ENCODE data around the gene SLC25A34. TPM values are rescaled to one million over a fixed set of nuclear protein-coding genes. Genes with fewer than 3 reads are reported as not detected.

SLC25A34 gene
- total and polyA plus RNA-seq, 2 donors = 0.90 to 1.3 TPM

- H3K4me3 ChIP-seq (ENCODE audit: low read depth, low read length) = no peak overlapping the region
- DNase-seq (ENCODE audit: extremely low spot score) = no peak
- 80% methylated on average over 13 of the region's 13 CpGs for WGBS
- H3K4me1 ChIP-seq (ENCODE audit: insufficient read depth) = no peaks in the 10 kb centered on the region
- no peak overlapping the region for H3K27ac ChIP-seq (ENCODE audit: low read depth)
- peaks cover 8% of the 10 kb centered on the region for H3K36me3 ChIP-seq (ENCODE audit: insufficient read depth)
Measured at GRCh38 chr1:15722836-15723532, 13.1 kb upstream of the SLC25A34 start.

GRCh38 chr1:15723631-15724246, 12.3 kb upstream of the SLC25A34 start:
- Histone ChIP-seq H3K4me3 (ENCODE audit: low read depth, low read length) (no peak overlapping the region), H3K4me1 (ENCODE audit: insufficient read depth) (no peaks in the 10 kb centered on the region), H3K36me3 (ENCODE audit: insufficient read depth) (peaks cover 11% of the 10 kb centered on the region), H3K27ac (ENCODE audit: low read depth) (no peak overlapping the region)
- no peak for DNase-seq (ENCODE audit: extremely low spot score)
- WGBS = 88% methylated on average over 20 of the region's 20 CpGs

DNA sequence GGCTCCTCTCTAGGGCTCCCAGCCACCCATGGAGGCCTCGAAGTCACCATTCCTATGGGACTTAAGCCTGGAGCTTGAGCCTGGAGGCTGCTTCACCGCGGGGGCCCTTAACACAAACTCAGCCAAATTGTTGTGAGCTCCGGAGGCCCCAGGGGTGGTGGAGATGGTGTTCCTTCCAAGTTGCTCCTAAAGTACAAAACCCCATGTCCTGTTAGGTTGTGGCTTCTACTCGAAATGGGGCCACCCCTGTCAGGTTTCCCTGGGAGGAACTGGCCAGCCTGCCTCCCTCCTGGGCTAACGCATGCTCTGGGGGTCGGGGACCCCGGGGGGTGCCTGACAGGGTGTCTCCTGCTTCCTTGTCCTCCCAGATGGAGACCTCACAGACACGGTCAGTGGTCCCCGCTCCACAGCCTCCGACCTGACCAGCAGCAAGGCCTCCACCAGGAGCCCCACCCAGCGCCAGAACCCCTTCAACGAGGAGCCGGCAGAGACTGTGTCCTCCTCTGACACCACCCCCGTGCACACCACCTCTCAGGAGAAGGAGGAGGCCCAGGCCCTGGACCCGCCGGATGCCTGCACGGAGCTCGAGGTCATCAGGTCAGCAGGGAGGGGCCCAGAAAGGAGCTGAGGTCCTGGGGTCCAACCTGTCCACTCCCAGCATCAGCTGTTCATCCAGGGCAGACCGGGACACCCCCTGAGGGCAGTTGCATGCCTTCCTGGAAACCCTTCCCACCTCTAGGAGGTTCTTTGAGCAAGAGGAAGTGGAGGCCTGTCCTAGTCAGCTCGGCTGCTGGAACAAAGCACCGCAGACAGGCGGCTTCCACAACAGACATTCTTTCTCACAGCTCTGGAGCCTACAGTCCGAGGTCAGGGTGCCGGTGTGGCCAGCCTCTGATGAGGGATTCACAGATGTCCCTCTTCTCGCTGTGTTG, 10.8 kb upstream of the SLC25A34 start:
- no peak for DNase-seq (ENCODE audit: extremely low spot score)
- no peak overlapping the region for H3K27ac ChIP-seq (ENCODE audit: low read depth)
- H3K36me3 ChIP-seq (ENCODE audit: insufficient read depth) = peaks cover 11% of the 10 kb centered on the region

DNA sequence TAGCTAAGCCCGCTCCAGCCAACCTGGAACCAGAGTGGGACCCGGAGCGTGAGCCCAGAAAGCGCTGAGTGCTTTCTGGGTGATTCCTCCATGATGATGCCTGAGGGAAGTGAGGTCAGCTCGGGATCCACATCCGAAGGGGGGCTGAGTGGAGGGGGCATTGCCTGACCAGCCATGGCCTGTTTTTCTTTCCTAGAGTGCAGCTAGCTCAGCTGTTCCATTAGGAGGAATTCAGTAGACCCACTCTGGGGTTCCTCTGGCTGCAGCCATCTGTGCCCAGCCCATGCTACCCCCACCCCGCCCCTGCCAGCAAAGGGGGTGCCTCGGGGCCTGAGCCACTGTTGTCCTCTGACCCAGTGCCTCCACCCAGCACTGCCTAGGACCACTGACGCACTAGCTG, 9.6 kb upstream of the SLC25A34 start:
- Histone ChIP-seq H3K36me3 (ENCODE audit: insufficient read depth) (peaks cover 11% of the 10 kb centered on the region), H3K4me1 (ENCODE audit: insufficient read depth) (no peaks in the 10 kb centered on the region), H3K4me3 (ENCODE audit: low read depth, low read length) (no peak overlapping the region), H3K27ac (ENCODE audit: low read depth) (no peak overlapping the region)
- WGBS = 93% methylated on average over 9 of the region's 9 CpGs
- no peak for DNase-seq (ENCODE audit: extremely low spot score)

More for the DNA sequence above, 10.8 kb upstream of the SLC25A34 start:
- no peaks in the 10 kb centered on the region for H3K4me1 ChIP-seq (ENCODE audit: insufficient read depth)
- H3K4me3 ChIP-seq (ENCODE audit: low read depth, low read length) = no peak overlapping the region
- 79% methylated on average over 26 of the region's 26 CpGs for WGBS

DNA sequence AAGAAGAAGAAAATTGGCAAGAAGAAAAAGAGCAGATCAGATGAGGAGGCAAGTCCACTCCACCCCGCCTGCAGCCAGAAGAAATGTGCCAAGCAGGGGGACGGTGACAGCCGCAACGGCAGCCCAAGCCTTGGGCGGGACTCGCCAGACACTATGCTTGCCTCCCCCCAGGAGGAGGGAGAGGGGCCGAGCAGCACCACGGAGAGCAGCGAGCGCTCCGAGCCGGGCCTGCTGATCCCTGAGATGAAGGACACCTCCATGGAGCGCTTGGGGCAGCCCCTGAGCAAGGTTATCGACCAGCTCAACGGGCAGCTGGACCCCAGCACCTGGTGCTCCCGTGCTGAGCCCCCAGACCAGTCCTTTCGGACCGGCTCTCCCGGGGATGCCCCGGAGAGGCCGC, 9.0 kb upstream of the SLC25A34 start:
- Histone ChIP-seq H3K4me1 (ENCODE audit: insufficient read depth) (no peaks in the 10 kb centered on the region), H3K4me3 (ENCODE audit: low read depth, low read length) (no peak overlapping the region), H3K27ac (ENCODE audit: low read depth) (no peak overlapping the region), H3K36me3 (ENCODE audit: insufficient read depth) (peaks cover 14% of the 10 kb centered on the region)
- no peak for DNase-seq (ENCODE audit: extremely low spot score)
- 76% methylated on average over 21 of the region's 21 CpGs for WGBS

DNA sequence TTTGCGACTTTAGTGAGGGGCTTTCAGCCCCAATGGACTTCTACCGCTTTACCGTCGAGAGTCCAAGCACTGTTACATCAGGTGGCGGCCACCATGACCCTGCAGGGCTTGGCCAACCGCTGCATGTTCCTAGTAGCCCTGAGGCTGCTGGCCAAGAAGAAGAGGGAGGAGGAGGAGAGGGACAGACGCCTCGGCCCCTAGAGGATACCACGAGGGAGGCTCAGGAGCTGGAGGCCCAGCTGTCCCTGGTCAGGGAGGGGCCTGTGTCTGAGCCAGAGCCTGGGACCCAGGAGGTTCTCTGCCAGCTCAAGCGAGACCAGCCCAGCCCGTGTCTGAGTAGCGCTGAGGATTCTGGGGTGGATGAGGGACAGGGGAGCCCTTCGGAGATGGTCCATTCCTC, 8.6 kb upstream of the SLC25A34 start:
- 85% methylated on average over 13 of the region's 13 CpGs for whole genome bisulfite sequencing
- Histone ChIP-seq H3K4me1 (ENCODE audit: insufficient read depth) (no peaks in the 10 kb centered on the region), H3K36me3 (ENCODE audit: insufficient read depth) (peaks cover 14% of the 10 kb centered on the region), H3K4me3 (ENCODE audit: low read depth, low read length) (no peak overlapping the region), H3K27ac (ENCODE audit: low read depth) (no peak overlapping the region)
- DNase-seq (ENCODE audit: extremely low spot score) = no peak

GRCh38 chr1:15727866-15728534, 8.1 kb upstream of the SLC25A34 start:
- H3K4me3 ChIP-seq (ENCODE audit: low read depth, low read length) = no peak overlapping the region
- 89% methylated on average over 23 of the region's 23 CpGs for WGBS
- no peak for DNase-seq (ENCODE audit: extremely low spot score)
- no peak overlapping the region for H3K27ac ChIP-seq (ENCODE audit: low read depth)
- peaks cover 14% of the 10 kb centered on the region for H3K36me3 ChIP-seq (ENCODE audit: insufficient read depth)
- no peaks in the 10 kb centered on the region for H3K4me1 ChIP-seq (ENCODE audit: insufficient read depth)

GRCh38 chr1:15728937-15729657, 7.0 kb upstream of the SLC25A34 start:
- WGBS = 83% methylated on average over 22 of the region's 22 CpGs
- H3K36me3 ChIP-seq (ENCODE audit: insufficient read depth) = peaks cover 15% of the 10 kb centered on the region
- H3K27ac ChIP-seq (ENCODE audit: low read depth) = no peak overlapping the region

DNA sequence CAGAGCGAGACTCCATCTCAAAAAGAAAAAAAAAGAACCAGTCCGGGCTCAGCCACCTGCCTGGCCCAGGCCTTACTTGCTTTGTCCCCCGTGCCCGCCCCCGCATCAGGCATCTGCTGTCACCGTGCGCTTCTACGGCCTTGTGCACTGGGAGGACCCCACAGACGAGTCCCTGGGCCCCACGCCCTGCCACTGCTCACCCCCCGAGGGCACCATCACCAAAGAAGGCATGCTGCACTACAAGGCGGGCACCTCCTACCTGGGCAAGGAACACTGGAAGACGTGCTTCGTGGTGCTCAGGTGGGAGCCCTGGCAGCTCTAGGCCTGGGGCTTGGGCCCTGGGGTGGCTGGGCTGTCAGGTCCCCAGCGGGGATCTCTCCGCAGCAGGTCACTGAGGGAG, 5.6 kb upstream of the SLC25A34 start:
- H3K27ac ChIP-seq (ENCODE audit: low read depth) = no peak overlapping the region
- H3K4me3 ChIP-seq (ENCODE audit: low read depth, low read length) = no peak overlapping the region
- no peak for DNase-seq (ENCODE audit: extremely low spot score)
- 95% methylated on average over 16 of the region's 16 CpGs for WGBS
- H3K36me3 ChIP-seq (ENCODE audit: insufficient read depth) = peaks cover 15% of the 10 kb centered on the region
- no peaks in the 10 kb centered on the region for H3K4me1 ChIP-seq (ENCODE audit: insufficient read depth)

More at GRCh38 chr1:15728937-15729657, 7.0 kb upstream of the SLC25A34 start:
- Histone ChIP-seq H3K4me1 (ENCODE audit: insufficient read depth) (no peaks in the 10 kb centered on the region), H3K4me3 (ENCODE audit: low read depth, low read length) (no peak overlapping the region)
- no peak for DNase-seq (ENCODE audit: extremely low spot score)

DNA sequence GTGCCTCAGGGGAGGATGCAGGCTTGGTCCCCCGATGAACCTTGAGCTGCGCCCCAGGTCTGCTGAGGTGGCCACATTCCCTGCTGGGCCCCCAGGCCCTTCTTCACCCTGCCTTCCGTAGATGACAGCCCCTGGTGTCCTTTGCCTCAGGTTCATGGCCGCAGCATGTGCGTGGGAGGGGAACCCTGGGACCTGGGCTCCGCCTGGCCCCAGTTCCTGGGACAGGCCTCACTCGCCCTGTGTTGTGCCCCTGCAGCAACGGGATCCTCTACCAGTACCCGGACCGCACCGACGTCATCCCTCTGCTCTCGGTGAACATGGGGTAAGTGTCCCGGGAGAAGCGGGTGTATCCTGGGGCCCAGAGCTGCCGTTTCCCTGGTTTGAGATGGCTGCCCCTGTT, 5.1 kb upstream of the SLC25A34 start:
- 94% methylated on average over 16 of the region's 16 CpGs for WGBS
- DNase-seq (ENCODE audit: extremely low spot score) = no peak
- no peak overlapping the region for H3K4me3 ChIP-seq (ENCODE audit: low read depth, low read length)
- no peak overlapping the region for H3K27ac ChIP-seq (ENCODE audit: low read depth)
- H3K36me3 ChIP-seq (ENCODE audit: insufficient read depth) = peaks cover 11% of the 10 kb centered on the region
- no peaks in the 10 kb centered on the region for H3K4me1 ChIP-seq (ENCODE audit: insufficient read depth)

GRCh38 chr1:15731735-15732685, 4.0 kb upstream of the SLC25A34 start:
- Histone ChIP-seq H3K4me1 (ENCODE audit: insufficient read depth) (no peaks in the 10 kb centered on the region), H3K36me3 (ENCODE audit: insufficient read depth) (peaks cover 10% of the 10 kb centered on the region), H3K4me3 (ENCODE audit: low read depth, low read length) (no peak overlapping the region), H3K27ac (ENCODE audit: low read depth) (no peak overlapping the region)
- DNase-seq (ENCODE audit: extremely low spot score) = no peak
- WGBS = 92% methylated on average over 39 of the region's 39 CpGs

- Histone ChIP-seq H3K27ac (ENCODE audit: low read depth) (no peak overlapping the region), H3K4me3 (ENCODE audit: low read depth, low read length) (no peak overlapping the region), H3K4me1 (ENCODE audit: insufficient read depth) (no peaks in the 10 kb centered on the region), H3K36me3 (ENCODE audit: insufficient read depth) (peaks cover 7% of the 10 kb centered on the region)
- no peak for DNase-seq (ENCODE audit: extremely low spot score)
- 83% methylated on average over 7 of the region's 7 CpGs for WGBS
Measured at GRCh38 chr1:15732686-15733081, 3.4 kb upstream of the SLC25A34 start.
